ENCODE results near the gene LHX3. TPM values are rescaled to one million over a fixed set of nuclear protein-coding genes. Genes with fewer than 3 reads are reported as not detected.

The LHX3 gene
- total RNA-seq, 1 experiment from 2014 or later = not detected

DNA sequence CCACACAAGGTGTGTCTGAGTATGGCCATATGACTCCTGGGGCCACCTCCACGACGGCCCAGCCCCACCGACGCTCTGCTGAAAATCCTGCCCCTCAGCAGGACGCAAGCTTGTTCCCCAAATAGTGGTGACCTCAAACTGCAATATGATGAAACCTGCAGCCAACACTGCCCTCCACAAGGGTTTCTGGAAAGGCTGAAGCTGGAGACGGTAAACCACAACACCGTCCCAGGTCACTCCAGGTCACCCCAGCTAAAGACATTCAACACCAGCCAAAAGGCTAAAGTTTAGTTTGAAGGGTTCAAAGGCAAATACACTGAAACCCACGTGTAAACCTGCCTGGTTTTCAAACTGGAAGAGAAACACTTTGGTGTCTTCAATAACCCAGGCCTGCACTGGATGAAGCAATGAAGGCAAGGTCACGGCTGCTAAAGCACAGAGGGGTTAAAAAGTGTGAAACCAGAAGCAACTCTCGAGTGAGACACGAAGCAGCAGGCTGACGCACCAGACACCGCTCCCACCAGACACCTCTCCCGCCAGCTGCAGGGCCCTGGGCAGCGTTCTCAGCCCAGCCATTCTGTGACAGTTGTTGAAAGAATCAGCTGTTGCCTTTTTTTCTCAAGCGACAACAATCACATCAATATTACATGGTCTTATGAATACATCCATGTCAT, 1.8 kb upstream of the LHX3 start:
- Histone ChIP-seq H2AK5ac (ENCODE audit: insufficient read length, low read length) (no peak overlapping the region), H3K56ac (ENCODE audit: insufficient read length, low read depth, low read length) (no peak overlapping the region), H3K4ac (ENCODE audit: low read depth, low read length) (no peak overlapping the region), H2BK12ac (ENCODE audit: insufficient read length, low read depth, low read length) (no peak overlapping the region), H4K91ac (ENCODE audit: insufficient read length, low read depth, low read length) (no peak overlapping the region), H3K14ac (ENCODE audit: insufficient read depth, low read length) (no peak overlapping the region), H3K4me1 (ENCODE audit: insufficient read depth, low read length) (no peaks in the 10 kb centered on the region), H3K9me3 (ENCODE audit: control insufficient read depth, low read depth, low read length) (no peaks in the 10 kb centered on the region), H2BK5ac (ENCODE audit: insufficient read length, low read length) (no peak overlapping the region), H2BK15ac (ENCODE audit: low read depth, low read length) (no peak overlapping the region), H3K23ac (ENCODE audit: insufficient read length, low read depth, low read length) (no peak overlapping the region), H3K23me2 (ENCODE audit: insufficient read length, low read depth, low read length, poor library complexity, severe bottlenecking) (no peaks in the 10 kb centered on the region), H3K79me1 (ENCODE audit: insufficient read depth, low read depth, low read length, poor library complexity, severe bottlenecking) (no peaks in the 10 kb centered on the region), H2BK20ac (ENCODE audit: low read depth, low read length, poor library complexity, severe bottlenecking) (no peak overlapping the region), H2BK120ac (ENCODE audit: low read depth, low read length, poor library complexity, severe bottlenecking) (no peak overlapping the region), H3K4me2 (ENCODE audit: insufficient read depth, insufficient read length, low read length) (no peak overlapping the region), H3K27ac (ENCODE audit: insufficient read length, low read depth, low read length) (no peak overlapping the region), H4K5ac (ENCODE audit: insufficient read length, low read depth, low read length) (no peak overlapping the region), H3K9ac (ENCODE audit: extremely low read depth, insufficient read length, low read length) (no peak overlapping the region), H4K8ac (replicated peaks; ENCODE audit: insufficient read length, low read depth, low read length) (no peak overlapping the region), H3K79me2 (ENCODE audit: insufficient read depth, low read length) (no peaks in the 10 kb centered on the region), H3T11ph (ENCODE audit: low read length) (no peak overlapping the region), H2AFZ (ENCODE audit: low read length) (no peak overlapping the region), H3K27me3 (ENCODE audit: insufficient read depth, low read length) (peaks cover 29% of the 10 kb centered on the region), H4K20me1 (ENCODE audit: control insufficient read depth, insufficient read depth, insufficient read length) (no peaks in the 10 kb centered on the region), H3K18ac (ENCODE audit: insufficient read length, low read depth, low read length) (no peak overlapping the region)
- H3K36me3 Mint-ChIP-seq (ENCODE audit: insufficient read depth in 1 of 3, low read depth in 3 of 3) = peaks cover 7 to 24% (median 17%) of the 10 kb centered on the region in 3 experiments; a peak in 6 of 7 replicates
- no peaks in the 10 kb centered on the region for H3K9me3 Mint-ChIP-seq
- no peak overlapping the region for H3K27ac Mint-ChIP-seq
- TF ChIP-seq, protein P1, sequence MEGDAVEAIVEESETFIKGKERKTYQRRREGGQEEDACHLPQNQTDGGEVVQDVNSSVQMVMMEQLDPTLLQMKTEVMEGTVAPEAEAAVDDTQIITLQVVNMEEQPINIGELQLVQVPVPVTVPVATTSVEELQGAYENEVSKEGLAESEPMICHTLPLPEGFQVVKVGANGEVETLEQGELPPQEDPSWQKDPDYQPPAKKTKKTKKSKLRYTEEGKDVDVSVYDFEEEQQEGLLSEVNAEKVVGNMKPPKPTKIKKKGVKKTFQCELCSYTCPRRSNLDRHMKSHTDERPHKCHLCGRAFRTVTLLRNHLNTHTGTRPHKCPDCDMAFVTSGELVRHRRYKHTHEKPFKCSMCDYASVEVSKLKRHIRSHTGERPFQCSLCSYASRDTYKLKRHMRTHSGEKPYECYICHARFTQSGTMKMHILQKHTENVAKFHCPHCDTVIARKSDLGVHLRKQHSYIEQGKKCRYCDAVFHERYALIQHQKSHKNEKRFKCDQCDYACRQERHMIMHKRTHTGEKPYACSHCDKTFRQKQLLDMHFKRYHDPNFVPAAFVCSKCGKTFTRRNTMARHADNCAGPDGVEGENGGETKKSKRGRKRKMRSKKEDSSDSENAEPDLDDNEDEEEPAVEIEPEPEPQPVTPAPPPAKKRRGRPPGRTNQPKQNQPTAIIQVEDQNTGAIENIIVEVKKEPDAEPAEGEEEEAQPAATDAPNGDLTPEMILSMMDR (conservative IDR thresholded peaks at IDR 0.05) = no peak
- H3K27me3 Mint-ChIP-seq (ENCODE audit: low read depth) = peaks cover 46% of the 10 kb centered on the region
- WGBS (ENCODE audit: extremely low coverage, insufficient read length, low lambda C conversion rate) = no CpG with 5 or more reads among the region's 16 CpGs
- no peak for DNase-seq
- H3K4me3 Mint-ChIP-seq = no peak overlapping the region
- H3K4me1 Mint-ChIP-seq = peaks cover 0 to 9% of the 10 kb centered on the region in 2 experiments; a peak in 1 of 4 replicates

All from H9 (cell line).